Cardiac muscle cell (in vitro differentiated cells and primary cell): ENCODE measurements around the gene ITGA6. TPM values are rescaled to one million over a fixed set of nuclear protein-coding genes. Genes with fewer than 3 reads are reported as not detected.
A peak's percentile ranks its signal among the peaks of the same experiment; 100 is the strongest.

Source experiments
- DNase-seq, 2 donors: peaks; one replicate each; pipeline versions ENCODE4 v3.0.0 to v3.0.0-alpha.2; 2010 to 2017; ENCODE audit warnings: low read depth in 1 of 2, low spot score in 1 of 2
- H3K27ac ChIP-seq: fragments of 200-600 bp; sonication (generic); 2 replicates; pipeline ENCODE4 v1.5.1; 2016
- H3K27me3 ChIP-seq: fragments of 200-600 bp; sonication (generic); 2 replicates; pipeline ENCODE4 v1.6.0; 2016; ENCODE audit warnings: control low read depth
- H3K36me3 ChIP-seq: fragments of 200-600 bp; sonication (generic); 2 replicates; pipeline ENCODE4 v1.5.1; 2016; ENCODE audit warnings: control low read depth
- H3K4me1 ChIP-seq: fragments of 200-600 bp; sonication (generic); 2 replicates; pipeline ENCODE4 v1.8.1; 2017; ENCODE audit warnings: low read depth, mild to moderate bottlenecking, mixed run types
- H3K4me3 ChIP-seq: fragments of 200-600 bp; sonication (generic); 2 replicates; pipeline ENCODE4 v1.5.1; 2016; ENCODE audit warnings: mild to moderate bottlenecking
- H3K9me3 ChIP-seq: fragments of 200-600 bp; sonication (generic); 2 replicates; pipeline ENCODE4 v1.5.1; 2017; ENCODE audit warnings: low read depth, mild to moderate bottlenecking, control low read depth
- polyA plus RNA-seq: library from polyadenylated mRNA; unstranded; fragments of >200 nt; fragmentation: Nextera tagmentation; extraction: Ambion mirVana; gene quantifications from 2 replicates; pipeline ENCODE4 v1.2.1, GENCODE V29; 2016
- total RNA-seq: library from RNA; depleted of rRNA; stranded (reverse); fragments of >200 nt; gene quantifications from 2 replicates; pipeline ENCODE4 v1.2.3, GENCODE V29; 2016
- TF ChIP-seq, protein P1 (sequence below): IDR thresholded peaks from 2 replicates; pipeline ENCODE4 v1.5.1; 2012; ENCODE audit warnings: low read depth, mild to moderate bottlenecking, low read length

ITGA6 gene
- total and polyA plus RNA-seq, 2 experiments from 2014 or later, result 16.3 to 28.3 TPM

DNA sequence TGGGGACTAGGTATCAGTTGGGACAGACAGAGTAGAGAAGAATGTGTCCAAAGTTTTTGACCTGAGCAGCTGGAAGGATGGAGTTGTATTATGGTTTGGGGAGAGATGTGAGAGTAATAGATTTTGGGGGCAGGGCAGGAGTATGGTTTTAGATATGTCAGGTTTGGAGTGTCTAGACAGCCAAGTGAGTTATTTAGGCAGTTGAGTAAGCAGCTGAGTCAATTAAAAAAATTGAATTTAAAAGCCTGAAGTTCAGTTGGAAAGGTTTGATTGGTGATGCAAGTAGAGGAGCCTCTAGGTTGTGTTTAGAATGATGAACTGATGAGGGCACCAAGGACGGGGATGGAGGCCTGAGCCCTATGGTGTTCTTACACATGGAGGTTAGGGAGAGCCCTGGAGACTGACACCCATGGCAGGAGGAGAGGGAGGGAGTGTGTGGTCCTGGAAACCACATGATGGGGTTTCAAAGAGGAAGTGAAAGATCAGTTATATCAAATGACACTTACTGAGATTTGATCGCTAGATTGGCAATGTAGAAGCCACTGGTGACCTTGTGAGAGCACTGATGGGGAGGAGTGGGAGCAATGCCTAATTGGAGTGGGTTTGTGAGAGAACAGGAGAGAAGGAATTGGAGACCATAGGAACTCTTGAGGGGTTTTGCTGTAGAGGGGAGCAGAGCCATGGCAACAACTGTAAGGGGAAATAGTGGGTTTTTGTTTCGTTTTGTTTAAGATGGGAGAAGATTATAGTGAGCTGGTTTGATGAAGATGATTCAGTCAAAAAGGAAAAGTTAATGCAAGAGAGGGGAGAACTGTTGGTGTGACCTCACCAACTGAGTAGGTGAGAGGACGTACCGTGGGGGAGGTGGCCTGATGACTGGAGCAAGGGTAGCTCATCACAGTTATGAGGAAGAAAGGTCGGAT lies 10.3 kb downstream of the ITGA6 start:
- H3K36me3 ChIP-seq, result no peaks in the 10 kb centered on the region
- TF ChIP-seq, protein P1, sequence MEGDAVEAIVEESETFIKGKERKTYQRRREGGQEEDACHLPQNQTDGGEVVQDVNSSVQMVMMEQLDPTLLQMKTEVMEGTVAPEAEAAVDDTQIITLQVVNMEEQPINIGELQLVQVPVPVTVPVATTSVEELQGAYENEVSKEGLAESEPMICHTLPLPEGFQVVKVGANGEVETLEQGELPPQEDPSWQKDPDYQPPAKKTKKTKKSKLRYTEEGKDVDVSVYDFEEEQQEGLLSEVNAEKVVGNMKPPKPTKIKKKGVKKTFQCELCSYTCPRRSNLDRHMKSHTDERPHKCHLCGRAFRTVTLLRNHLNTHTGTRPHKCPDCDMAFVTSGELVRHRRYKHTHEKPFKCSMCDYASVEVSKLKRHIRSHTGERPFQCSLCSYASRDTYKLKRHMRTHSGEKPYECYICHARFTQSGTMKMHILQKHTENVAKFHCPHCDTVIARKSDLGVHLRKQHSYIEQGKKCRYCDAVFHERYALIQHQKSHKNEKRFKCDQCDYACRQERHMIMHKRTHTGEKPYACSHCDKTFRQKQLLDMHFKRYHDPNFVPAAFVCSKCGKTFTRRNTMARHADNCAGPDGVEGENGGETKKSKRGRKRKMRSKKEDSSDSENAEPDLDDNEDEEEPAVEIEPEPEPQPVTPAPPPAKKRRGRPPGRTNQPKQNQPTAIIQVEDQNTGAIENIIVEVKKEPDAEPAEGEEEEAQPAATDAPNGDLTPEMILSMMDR, result no peak
- no peaks in the 10 kb centered on the region for H3K27me3 ChIP-seq
- no peaks in the 10 kb centered on the region for H3K9me3 ChIP-seq
- peaks cover 13% of the 10 kb centered on the region for H3K4me1 ChIP-seq
- DNase-seq, result no peak
- no peak overlapping the region for H3K27ac ChIP-seq
- no peak overlapping the region for H3K4me3 ChIP-seq

DNA sequence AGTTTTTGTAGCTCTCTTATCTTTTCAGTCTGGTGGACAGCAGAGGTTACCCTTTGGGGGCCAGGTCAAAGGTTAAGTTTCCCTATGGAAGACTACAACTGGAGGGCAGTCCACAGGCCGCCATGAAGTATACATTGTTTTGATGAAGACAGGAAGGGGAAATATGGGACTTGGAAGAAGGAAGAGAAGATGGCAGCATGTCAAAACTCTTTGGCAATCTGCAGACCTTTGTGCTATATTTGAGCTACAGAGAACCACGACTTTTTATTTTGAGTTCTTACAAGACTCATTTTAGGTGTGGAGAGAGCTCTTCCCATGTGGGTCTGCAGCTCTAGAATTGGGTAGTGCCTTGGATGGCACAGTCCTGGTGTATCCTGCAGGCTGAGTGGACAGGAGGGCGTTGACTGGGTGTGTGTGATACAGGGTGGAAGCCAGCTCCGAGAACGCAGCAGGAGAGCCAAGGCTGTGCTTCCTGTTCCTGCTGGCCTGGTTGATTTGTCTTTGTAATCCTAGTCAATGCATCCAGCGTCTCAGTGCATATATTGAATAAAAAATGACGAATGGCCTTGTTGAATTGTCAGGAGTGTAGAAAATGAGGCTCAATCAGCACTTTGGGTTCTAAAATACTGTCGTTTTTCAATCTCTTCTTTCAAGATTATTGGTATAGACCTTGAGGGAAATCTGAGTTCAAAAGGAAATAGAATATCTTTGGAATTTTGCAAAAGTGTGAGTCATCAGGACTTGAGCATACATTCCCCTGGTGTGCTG lies 11.5 kb downstream of the ITGA6 start:
- no peaks in the 10 kb centered on the region for H3K9me3 ChIP-seq
- TF ChIP-seq, protein P1, result no peak
- DNase-seq, result peak in 1 of 2 donors; percentile 55
- no peaks in the 10 kb centered on the region for H3K36me3 ChIP-seq
- peaks cover 13% of the 10 kb centered on the region for H3K4me1 ChIP-seq
- H3K27ac ChIP-seq, result no peak overlapping the region
- H3K27me3 ChIP-seq, result no peaks in the 10 kb centered on the region
- no peak overlapping the region for H3K4me3 ChIP-seq

DNA sequence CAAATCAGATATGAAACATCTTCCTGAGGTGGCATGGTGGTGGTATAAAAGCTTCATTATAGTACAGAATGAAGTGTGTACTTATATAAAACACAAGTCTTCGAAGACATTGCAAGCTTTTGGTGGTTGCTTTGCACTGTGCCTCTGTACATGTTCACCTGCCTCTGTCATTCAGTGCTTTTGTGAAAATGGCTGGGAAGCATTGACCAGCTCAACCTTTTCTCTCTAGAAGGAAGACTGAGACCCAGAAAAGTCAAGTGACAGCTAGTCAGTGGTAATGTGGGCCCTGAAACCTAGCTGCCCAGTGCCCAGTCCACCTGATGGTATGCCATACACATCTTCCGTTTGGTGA lies 12.1 kb downstream of the ITGA6 start:
- TF ChIP-seq, protein P1, result no peak
- DNase-seq, result no peak
- no peaks in the 10 kb centered on the region for H3K27me3 ChIP-seq
- no peak overlapping the region for H3K27ac ChIP-seq
- no peaks in the 10 kb centered on the region for H3K36me3 ChIP-seq
- H3K9me3 ChIP-seq, result no peaks in the 10 kb centered on the region
- peaks cover 13% of the 10 kb centered on the region for H3K4me1 ChIP-seq
- H3K4me3 ChIP-seq, result no peak overlapping the region

DNA sequence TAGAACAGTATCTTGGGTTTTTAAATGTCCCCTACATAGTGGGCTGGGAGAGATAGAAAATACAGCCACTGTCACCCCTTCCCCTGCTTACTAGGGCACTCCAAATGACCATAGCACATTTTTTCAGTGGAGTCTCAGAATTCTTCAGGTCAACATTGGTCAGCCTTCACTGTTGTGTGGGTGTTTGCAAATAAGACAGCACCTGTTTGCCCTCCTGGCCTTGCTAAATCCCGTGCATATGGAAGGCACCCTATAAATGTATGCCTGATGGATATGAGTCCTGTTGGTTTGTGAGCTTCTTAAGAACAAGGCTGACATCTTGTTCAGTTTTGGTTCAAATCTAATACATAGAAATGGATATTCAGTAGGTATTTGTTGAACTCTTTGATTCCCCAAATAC lies 12.5 kb downstream of the ITGA6 start:
- Histone ChIP-seq H3K9me3 (no peaks in the 10 kb centered on the region), H3K4me3 (no peak overlapping the region), H3K27ac (no peak overlapping the region), H3K36me3 (no peaks in the 10 kb centered on the region), H3K27me3 (no peaks in the 10 kb centered on the region), H3K4me1 (peaks cover 13% of the 10 kb centered on the region)
- TF ChIP-seq, protein P1, result no peak
- DNase-seq, result no peak

DNA sequence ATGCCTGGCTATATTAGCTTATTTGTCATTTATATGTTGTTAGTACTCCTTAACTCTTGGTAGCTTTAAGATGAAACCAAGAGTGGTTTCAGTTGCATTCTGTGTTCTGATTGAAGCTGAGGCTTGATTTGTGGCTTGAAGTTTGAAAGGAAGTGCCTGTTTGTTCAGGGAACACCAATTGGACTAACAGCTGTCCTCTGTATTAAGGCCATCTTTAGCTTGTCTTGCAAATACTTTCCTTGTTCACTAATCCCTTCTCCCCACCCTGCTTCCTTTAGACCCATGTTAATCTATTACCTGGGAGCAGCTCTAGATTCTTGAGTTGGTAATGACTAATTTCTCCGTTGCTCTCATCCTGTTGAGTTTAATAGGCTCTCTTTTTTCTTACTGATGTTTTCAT lies 13.4 kb downstream of the ITGA6 start:
- no peak for DNase-seq
- Histone ChIP-seq H3K9me3 (no peaks in the 10 kb centered on the region), H3K4me3 (no peak overlapping the region), H3K27ac (no peak overlapping the region), H3K27me3 (no peaks in the 10 kb centered on the region), H3K4me1 (peaks cover 11% of the 10 kb centered on the region), H3K36me3 (no peaks in the 10 kb centered on the region)
- TF ChIP-seq, protein P1, result no peak
